ENCODE data around the gene S1PR4. TPM values are rescaled to one million over a fixed set of nuclear protein-coding genes. Genes with fewer than 3 reads are reported as not detected.

Gene S1PR4
- total and polyA plus RNA-seq, 9 of the 15 experiments (the other 6 are each of a cell fraction or from before 2014, with no cell fraction given): 0.27 TPM; not detected in 8

GRCh38 chr19:3203805-3204645 is 25.5 kb downstream of the S1PR4 start:
- H3K27me3 ChIP-seq (ENCODE audit: control insufficient read depth in 2 of 2, insufficient read depth in 2 of 2, low read length in 2 of 2): no peaks in the 10 kb centered on the region
- H3K9ac ChIP-seq (ENCODE audit: insufficient read depth in 1 of 2, low read depth in 2 of 2, low read length in 2 of 2): no peak overlapping the region; a peak in 1 of 4 replicates
- TF ChIP-seq CHD1 (IDR thresholded peaks at IDR 0.05; ENCODE audit: low read length) (no peak), RHOXF2B (CRISPR knock-in tag; conservative IDR thresholded peaks at IDR 0.05) (no peak), JUNB (CRISPR knock-in tag; conservative IDR thresholded peaks at IDR 0.05) (no peak), U2AF2 (optimal IDR thresholded peaks at IDR 0.05; ENCODE audit: low read depth, low read length) (no peak), POLR2G (IDR thresholded peaks at IDR 0.05; ENCODE audit: low read depth, low read length) (peak; percentile 39; the same call in 1 of the 2 replicates)
- intact Hi-C loops (cut with micrococcal nuclease): no loop called here
- H2AFZ ChIP-seq (ENCODE audit: low read depth, low read length): no peak overlapping the region
- no peak overlapping the region for H3K27ac ChIP-seq (ENCODE audit: extremely low read depth, low read depth, low read length)
- no peaks in the 10 kb centered on the region for H3K9me1 ChIP-seq (ENCODE audit: control insufficient read depth, insufficient read depth, low read length)
- no peak overlapping the region for H3K4me3 ChIP-seq
- WGBS (ENCODE audit: insufficient coverage, low coverage, missing lambda C conversion rate): 98% methylated on average over 25 of the region's 43 CpGs
- ATAC-seq: no peak
- CTCF ChIA-PET (ENCODE audit: low intra/inter-chr PET ratio): no interaction called here
- DNase-seq (ENCODE audit: extremely low read depth in 1 of 4, low spot score in 3 of 4): no peak
- peaks cover 0 to 53% of the 10 kb centered on the region in 2 experiments; a peak in 2 of 5 replicates for H3K4me1 ChIP-seq (replicated peaks in 1 of 2; ENCODE audit: control insufficient read depth in 2 of 2, insufficient read depth in 2 of 2, low read length in 2 of 2)
- no TSS peak for BruUV-seq (replicated peaks)
- no peak for FAIRE-seq
- no peak overlapping the region for H3K4me2 ChIP-seq (ENCODE audit: insufficient read depth, low read length)
- POLR2A ChIA-PET: interaction anchor here (0.6 to 0.7 kb wide), 2 partner anchors 10 to 12 kb away, joined by 3 to 4 read pairs; no protein-coding TSS in a partner anchor
- H3K9me3 ChIP-seq (replicated peaks; ENCODE audit: control insufficient read depth, insufficient read depth, low read depth, low read length): no peaks in the 10 kb centered on the region
- H4K20me1 ChIP-seq (replicated peaks; ENCODE audit: control insufficient read depth, insufficient read depth, low read length): no peaks in the 10 kb centered on the region
- peaks cover 86% of the 10 kb centered on the region; the same call in 2 of the 3 replicates for H3K36me3 ChIP-seq (ENCODE audit: control insufficient read depth, insufficient read depth, low read length)
- no peaks in the 10 kb centered on the region for H3K79me2 ChIP-seq (ENCODE audit: control insufficient read depth, insufficient read depth, low read length)
- in situ Hi-C loops (cut with MboI): no loop called here

Data from K562 (cell line).